GM19397 (cell line): Measurements from ENCODE around the gene ZNF154.
"Not testable (repeated sequence)": the region's sequence is repeated elsewhere in the genome, so short reads cannot be mapped to it uniquely, and the experiment has no call there.

Experiments
- ATAC-seq: cut with Tn5 transposase; IDR thresholded peaks from one replicate; pipeline ENCODE4 v1.9.1; 2021; ENCODE audit warnings: mild to moderate bottlenecking, moderate library complexity; ENCODE audit not compliant: unreplicated experiment

ZNF154 gene

GRCh38 chr19:57708641-57709361 lies at the start of gene ZNF154:
TSS of gene ZNF154 (minus strand) at chr19:57709204. CDS start at chr19:57708971, 233 bp downstream.
- ATAC-seq, result no peak

GRCh38 chr19:57757941-57758340 lies 48.9 kb upstream of the ZNF154 start:
- no peak for ATAC-seq

GRCh38 chr19:57755031-57755430 lies 46.0 kb upstream of the ZNF154 start:
- ATAC-seq, result no peak

GRCh38 chr19:57754091-57754673 lies 45.2 kb upstream of the ZNF154 start:
- no peak for ATAC-seq

GRCh38 chr19:57748029-57748428 lies 39.0 kb upstream of the ZNF154 start:
- no peak for ATAC-seq

GRCh38 chr19:57747472-57747807 lies 38.4 kb upstream of the ZNF154 start:
- ATAC-seq, result no peak

GRCh38 chr19:57746580-57747471 lies 37.8 kb upstream of the ZNF154 start, which contains the start of gene ZNF776:
TSS of gene ZNF776 (plus strand) at chr19:57746815. CDS start at chr19:57747059, 244 bp downstream.
- ATAC-seq, result peak; percentile 93

- ATAC-seq, result not testable (repeated sequence)
These were observed 29.8 kb upstream of the ZNF154 start for GRCh38 chr19:57738770-57739169.

GRCh38 chr19:57738320-57738719 lies 29.3 kb upstream of the ZNF154 start:
- not testable (repeated sequence) for ATAC-seq

- ATAC-seq, result no peak
These were observed 11.9 kb upstream of the ZNF154 start for GRCh38 chr19:57720878-57721277.

GRCh38 chr19:57719901-57720519 lies 11.0 kb upstream of the ZNF154 start:
- ATAC-seq, result no peak

GRCh38 chr19:57719424-57719823 lies 10.4 kb upstream of the ZNF154 start:
- ATAC-seq, result no peak

GRCh38 chr19:57712222-57712621 lies 3.2 kb upstream of the ZNF154 start:
- ATAC-seq, result no peak

- no peak for ATAC-seq
These were observed 612 bp upstream of the ZNF154 start for GRCh38 chr19:57709616-57710015.

- ATAC-seq, result no peak
These were observed 2.7 kb downstream of the ZNF154 start for GRCh38 chr19:57706346-57706745.

GRCh38 chr19:57701625-57702024 lies 7.4 kb downstream of the ZNF154 start:
- ATAC-seq, result no peak

- ATAC-seq, result no peak
These were observed 19.3 kb downstream of the ZNF154 start for GRCh38 chr19:57689750-57690149.

- ATAC-seq, result no peak
These were observed 20.8 kb downstream of the ZNF154 start for GRCh38 chr19:57688011-57688763.

- ATAC-seq, result no peak
These were observed 21.5 kb downstream of the ZNF154 start for GRCh38 chr19:57687363-57688010.

GRCh38 chr19:57686727-57687126 lies 22.3 kb downstream of the ZNF154 start:
- no peak for ATAC-seq
